Left renal pelvis (tissue), 4 donors: Measurements from ENCODE around the gene SLC5A11. TPM values are rescaled to one million over a fixed set of nuclear protein-coding genes. Genes with fewer than 3 reads are reported as not detected.
"Not testable (repeated sequence)": the region's sequence is repeated elsewhere in the genome, so short reads cannot be mapped to it uniquely, and the experiment has no call there.

Experiments
- DNase-seq, 4 donors: peaks; one replicate each; pipeline ENCODE4 v3.0.0-alpha.2; 2013; ENCODE audit warnings: low read depth in 4 of 4, low spot score in 3 of 4
- polyA plus RNA-seq, 4 donors: library from polyadenylated mRNA; unstranded; fragments of 120-200 nt; gene quantifications; one replicate each; pipeline ENCODE4 v1.2.1, GENCODE V29; 2013; ENCODE audit not compliant: insufficient read length in 4 of 4

The SLC5A11 gene
- polyA plus RNA-seq, 4 donors = 0.10 to 6.7 (median 4.0) TPM

- not testable (repeated sequence) for DNase-seq
These were observed 11.1 kb downstream of the SLC5A11 start for GRCh38 chr16:24856871-24857270.

GRCh38 chr16:24858219-24859041, 12.7 kb downstream of the SLC5A11 start:
- DNase-seq = peak in 3 of 4 donors; percentile 29 to 45 (median 42)

- DNase-seq = no peak
These were observed 15.7 kb downstream of the SLC5A11 start for GRCh38 chr16:24861461-24861860.

GRCh38 chr16:24863582-24864437, 18.0 kb downstream of the SLC5A11 start:
- no peak for DNase-seq

GRCh38 chr16:24869033-24869432, 23.3 kb downstream of the SLC5A11 start:
- DNase-seq = no peak

GRCh38 chr16:24871891-24872290, 26.1 kb downstream of the SLC5A11 start:
- DNase-seq = no peak

GRCh38 chr16:24873028-24873427, 27.3 kb downstream of the SLC5A11 start:
- DNase-seq = no peak

GRCh38 chr16:24875466-24875865, 29.7 kb downstream of the SLC5A11 start:
- no peak for DNase-seq

GRCh38 chr16:24876231-24876630, 30.5 kb downstream of the SLC5A11 start:
- no peak for DNase-seq

- DNase-seq = no peak
These were observed 33.9 kb downstream of the SLC5A11 start for GRCh38 chr16:24879684-24880083.

GRCh38 chr16:24883714-24884151, 38.0 kb downstream of the SLC5A11 start:
- no peak for DNase-seq

- DNase-seq = no peak
These were observed 41.7 kb downstream of the SLC5A11 start for GRCh38 chr16:24887472-24887871.

- no peak for DNase-seq
These were observed 45.0 kb downstream of the SLC5A11 start for GRCh38 chr16:24890746-24891145.

- no peak for DNase-seq
These were observed 50.7 kb downstream of the SLC5A11 start for GRCh38 chr16:24896439-24896838.

GRCh38 chr16:24897522-24897921, 51.8 kb downstream of the SLC5A11 start:
- DNase-seq = not testable (repeated sequence)

GRCh38 chr16:24900230-24900629, 54.5 kb downstream of the SLC5A11 start:
- DNase-seq = no peak

GRCh38 chr16:24906199-24906808, 60.5 kb downstream of the SLC5A11 start:
- DNase-seq = no peak

- DNase-seq = no peak
These were observed 61.1 kb downstream of the SLC5A11 start for GRCh38 chr16:24906901-24907300.

- no peak for DNase-seq
These were observed 63.0 kb downstream of the SLC5A11 start for GRCh38 chr16:24908716-24909115.

- no peak for DNase-seq
These were observed 64.1 kb downstream of the SLC5A11 start for GRCh38 chr16:24909856-24910255.

- DNase-seq = no peak
These were observed 69.3 kb downstream of the SLC5A11 start for GRCh38 chr16:24915019-24915418.
